ENCODE results near the gene ARHGDIB. TPM values are rescaled to one million over a fixed set of nuclear protein-coding genes. Genes with fewer than 3 reads are reported as not detected.

ARHGDIB gene
- total and polyA plus RNA-seq, 10 of the 15 experiments (the other 5 are each of a cell fraction or from before 2014, with no cell fraction given), result 796 to 2,849 (median 1,346) TPM

DNA sequence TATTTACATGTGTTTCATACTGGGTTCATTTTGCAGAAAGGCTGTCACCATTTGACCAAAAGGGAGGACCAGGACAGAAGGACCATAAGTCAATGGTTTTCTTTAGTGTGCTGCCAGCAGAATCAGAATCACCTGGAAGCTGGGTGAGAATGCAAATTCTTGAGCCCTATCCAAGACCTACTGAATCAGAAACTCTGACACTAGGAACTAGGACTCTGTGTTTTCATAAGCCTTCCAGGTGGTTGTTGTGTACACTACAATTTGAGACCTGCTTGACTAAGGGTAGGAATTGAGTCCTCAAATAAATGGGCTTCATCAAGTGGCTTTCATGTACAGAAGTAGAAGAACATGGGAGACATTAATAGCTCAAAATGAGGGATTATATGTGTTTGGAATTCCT, 43.7 kb upstream of the ARHGDIB start:
- DNase-seq (ENCODE audit: low read depth, low spot score) (no peak), FAIRE-seq (no peak), ATAC-seq (no peak)
- POLR2A ChIA-PET, result no interaction called here
- CTCF ChIA-PET, result interaction anchor here (1.0 kb wide), 1 partner anchor 11 kb away, joined by 3 read pairs; no protein-coding TSS in a partner anchor
- in situ Hi-C loops (cut with MboI) (no loop called here), intact Hi-C loops (cut with micrococcal nuclease; ENCODE audit: unreplicated experiment) (loop anchor here (5.0 to 10.0 kb wide), 2 partner anchors 217 to 520 kb away; partner anchors contain the start of gene RERG)
- H3K9me3 ChIP-seq (replicated peaks; ENCODE audit: control insufficient read depth, insufficient read depth, low read length), result no peaks in the 10 kb centered on the region
- BruUV-seq (replicated peaks), result no TSS peak
- peaks cover 0 to 2% of the 10 kb centered on the region in 2 experiments; a peak in 1 of 4 replicates for H3K27me3 ChIP-seq (replicated peaks in 1 of 2; ENCODE audit: control insufficient read depth in 2 of 2, insufficient read depth in 2 of 2, low read length in 1 of 2)
- no peak overlapping the region for H3K9ac ChIP-seq (ENCODE audit: control insufficient read depth, insufficient read depth, low read length)
- H3K4me1 ChIP-seq (ENCODE audit: control insufficient read depth, insufficient read depth, low read length), result no peaks in the 10 kb centered on the region
- SMC1A ChIA-PET (ENCODE audit: uncharacterized antibody, unreplicated experiment), result no interaction called here
- no peaks in the 10 kb centered on the region for H3K79me2 ChIP-seq (ENCODE audit: control insufficient read depth, insufficient read depth, low read length)
- no peaks in the 10 kb centered on the region for H4K20me1 ChIP-seq (ENCODE audit: control insufficient read depth, insufficient read depth)
- no peak overlapping the region for H3K27ac ChIP-seq (ENCODE audit: control insufficient read depth, insufficient read depth)
- no peak overlapping the region for H2AFZ ChIP-seq (ENCODE audit: control insufficient read depth, low read depth, low read length)
- H3K4me2 ChIP-seq (ENCODE audit: control insufficient read depth, insufficient read depth), result no peak overlapping the region
- H3K36me3 ChIP-seq (ENCODE audit: control insufficient read depth in 2 of 2, insufficient read depth in 2 of 2, low read length in 1 of 2), result no peaks in the 10 kb centered on the region
- no peak overlapping the region for H3K4me3 ChIP-seq
- no peak for TF ChIP-seq KLF5 (IDR thresholded peaks at IDR 0.05; ENCODE audit: partially characterized antibody)
- TF ChIP-seq TCF12 (IDR thresholded peaks at IDR 0.05; ENCODE audit: low read depth, low read length), result no peak
- TF ChIP-seq RUNX3 (IDR thresholded peaks at IDR 0.05; ENCODE audit: low read length), result no peak
- TF ChIP-seq RCOR1 (conservative IDR thresholded peaks at IDR 0.05; ENCODE audit: low read depth, low read length), result no peak
- TF ChIP-seq EZH2 (IDR thresholded peaks at IDR 0.05; ENCODE audit: borderline replicate concordance, control insufficient read depth, low read depth, low read length), result no peak
- TF ChIP-seq KAT2A (conservative IDR thresholded peaks at IDR 0.05; ENCODE audit: control insufficient read depth, low read depth, low read length), result no peak
- TF ChIP-seq POU2F2 (IDR thresholded peaks at IDR 0.05; ENCODE audit: borderline replicate concordance, low read depth, low read length), result no peak
- TF ChIP-seq STAT3 (IDR thresholded peaks at IDR 0.05; ENCODE audit: low read depth, low read length), result no peak
- no peak for TF ChIP-seq NR2C2 (IDR thresholded peaks at IDR 0.05; ENCODE audit: borderline replicate concordance, control insufficient read depth, insufficient read length, low read depth)
- TF ChIP-seq GABPA (IDR thresholded peaks at IDR 0.05; ENCODE audit: low read depth), result no peak
- TF ChIP-seq SUPT20H (IDR thresholded peaks at IDR 0.05; ENCODE audit: borderline replicate concordance, control insufficient read depth, low read depth, low read length), result no peak
- TF ChIP-seq ATF7 (IDR thresholded peaks at IDR 0.05; ENCODE audit: low read depth), result no peak
- no peak for TF ChIP-seq MAX (IDR thresholded peaks at IDR 0.05; ENCODE audit: low read depth, low read length)
- no peak for TF ChIP-seq BACH1 (IDR thresholded peaks at IDR 0.05; ENCODE audit: borderline replicate concordance)
- no peak for TF ChIP-seq RFX5 (IDR thresholded peaks at IDR 0.05; ENCODE audit: low read depth, low read length)
- RAD21 ChIA-PET (ENCODE audit: unreplicated experiment), result no interaction called here

Data from GM12878 (cell line).